RWPE2 (cell line): ENCODE measurements around the gene RPS6KC1.

Experiments
- ATAC-seq: fragments of 200-7000 bp; cut with Tn5 transposase; 3 replicates; pipeline ENCODE4 v1.9.1; 2021; ENCODE audit warnings: low read depth
- DNase-seq: peaks from one replicate; pipeline ENCODE4 v3.0.0-alpha.2; 2020; ENCODE audit warnings: low spot score
- H3K27ac ChIP-seq: fragments of 450-650 bp; 2 replicates; pipeline ENCODE4 v1.5.1; 2017; ENCODE audit warnings: mild to moderate bottlenecking; ENCODE audit not compliant: poor library complexity, severe bottlenecking
- H3K27me3 ChIP-seq: fragments of 250-450 bp; sonication (Bioruptor Pico); 2 replicates; pipeline ENCODE4 v1.5.1; 2021; ENCODE audit warnings: mild to moderate bottlenecking, moderate library complexity; ENCODE audit not compliant: insufficient read depth, poor library complexity, severe bottlenecking
- H3K36me3 ChIP-seq: fragments of 250-450 bp; sonication (Bioruptor Pico); 2 replicates; pipeline ENCODE4 v1.5.1; 2020; ENCODE audit warnings: low read depth, mild to moderate bottlenecking, moderate library complexity
- H3K4me1 ChIP-seq: fragments of 250-450 bp; sonication (Bioruptor Pico); 2 replicates; pipeline ENCODE4 v1.5.1; 2021; ENCODE audit warnings: mild to moderate bottlenecking, moderate library complexity; ENCODE audit not compliant: insufficient read depth, poor library complexity, severe bottlenecking
- H3K4me3 ChIP-seq: fragments of 250-450 bp; sonication (Bioruptor Pico); 2 replicates; pipeline ENCODE4 v1.5.1; 2021; ENCODE audit warnings: mild to moderate bottlenecking, moderate library complexity; ENCODE audit not compliant: severe bottlenecking
- H3K9me3 ChIP-seq: fragments of 250-450 bp; sonication (Bioruptor Pico); 2 replicates; pipeline ENCODE4 v1.5.1; 2021; ENCODE audit warnings: mild to moderate bottlenecking, moderate library complexity; ENCODE audit not compliant: severe bottlenecking
- CTCF ChIP-seq: fragments of 450-650 bp; IDR thresholded peaks from one replicate; pipeline ENCODE4 v1.5.1; 2017; ENCODE audit warnings: mild to moderate bottlenecking, moderate library complexity; ENCODE audit not compliant: poor library complexity, severe bottlenecking

The RPS6KC1 gene

DNA sequence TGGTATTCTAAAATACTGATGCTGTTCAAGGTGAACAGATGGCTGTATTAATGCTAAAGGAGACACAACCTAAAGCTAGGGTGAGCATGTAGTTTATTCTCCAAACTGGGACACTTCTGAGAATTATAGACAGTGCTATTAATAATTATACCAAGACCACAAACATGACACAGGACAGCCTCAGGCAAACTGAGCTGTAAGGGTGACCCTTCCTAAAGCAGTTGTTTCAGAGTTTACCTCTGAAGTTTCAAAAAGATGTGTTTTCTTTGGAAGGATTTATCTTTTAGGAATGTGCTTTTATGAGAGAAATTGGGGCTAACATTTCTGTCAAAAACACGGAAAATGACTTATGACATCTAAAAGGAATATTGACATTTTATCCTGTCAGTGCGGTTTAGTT is 68.8 kb downstream of the RPS6KC1 start:
- no peak overlapping the region for H3K27ac ChIP-seq
- no peak for DNase-seq
- TF ChIP-seq CTCF, result no peak
- ATAC-seq, result peak; percentile 29; the same call in 1 of the 3 replicates
- no peak overlapping the region for H3K4me3 ChIP-seq
- peaks cover 8% of the 10 kb centered on the region for H3K4me1 ChIP-seq
- no peaks in the 10 kb centered on the region for H3K36me3 ChIP-seq
- no peaks in the 10 kb centered on the region for H3K27me3 ChIP-seq
- H3K9me3 ChIP-seq, result no peaks in the 10 kb centered on the region

- Histone ChIP-seq H3K36me3 (no peaks in the 10 kb centered on the region), H3K9me3 (no peaks in the 10 kb centered on the region), H3K4me3 (no peak overlapping the region), H3K4me1 (peaks cover 8% of the 10 kb centered on the region), H3K27ac (no peak overlapping the region), H3K27me3 (no peaks in the 10 kb centered on the region)
- DNase-seq, result no peak
- no peak for TF ChIP-seq CTCF
- no peak for ATAC-seq
Observed at GRCh38 chr1:213120386-213120785, 69.3 kb downstream of the RPS6KC1 start.

DNA sequence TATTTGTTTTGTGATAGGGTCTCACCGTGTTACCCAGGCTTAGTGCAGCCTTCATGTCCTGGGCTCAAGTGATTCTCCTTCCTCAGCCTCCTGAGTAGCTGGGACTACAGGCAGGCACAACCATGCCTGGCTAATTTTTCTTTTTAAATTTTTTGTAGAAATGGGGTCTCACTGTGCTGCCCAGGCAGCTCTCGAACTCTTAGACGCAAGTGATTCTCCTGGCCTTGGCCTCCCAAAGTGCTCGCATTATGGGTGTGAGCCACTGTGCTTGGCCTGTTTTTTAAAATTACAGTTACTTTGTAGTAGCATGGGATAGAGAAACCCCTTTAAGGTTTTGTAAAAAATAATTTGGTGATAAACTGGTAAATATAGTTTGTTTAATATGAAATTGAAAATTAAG is 69.9 kb downstream of the RPS6KC1 start:
- no peaks in the 10 kb centered on the region for H3K27me3 ChIP-seq
- H3K27ac ChIP-seq, result no peak overlapping the region
- H3K36me3 ChIP-seq, result no peaks in the 10 kb centered on the region
- H3K9me3 ChIP-seq, result no peaks in the 10 kb centered on the region
- ATAC-seq (no peak), DNase-seq (no peak)
- TF ChIP-seq CTCF, result no peak
- peaks cover 8% of the 10 kb centered on the region for H3K4me1 ChIP-seq
- no peak overlapping the region for H3K4me3 ChIP-seq

GRCh38 chr1:213122514-213122929 is 71.5 kb downstream of the RPS6KC1 start:
- Histone ChIP-seq H3K27me3 (no peaks in the 10 kb centered on the region), H3K27ac (no peak overlapping the region), H3K4me1 (peaks cover 8% of the 10 kb centered on the region), H3K36me3 (no peaks in the 10 kb centered on the region), H3K9me3 (no peaks in the 10 kb centered on the region), H3K4me3 (no peak overlapping the region)
- ATAC-seq, result no peak
- no peak for DNase-seq
- peak; percentile 51 for TF ChIP-seq CTCF

GRCh38 chr1:213123087-213123486 is 72.0 kb downstream of the RPS6KC1 start:
- no peaks in the 10 kb centered on the region for H3K27me3 ChIP-seq
- no peak overlapping the region for H3K4me3 ChIP-seq
- ATAC-seq (no peak), DNase-seq (no peak)
- H3K36me3 ChIP-seq, result no peaks in the 10 kb centered on the region
- no peak for TF ChIP-seq CTCF
- H3K27ac ChIP-seq, result no peak overlapping the region
- H3K4me1 ChIP-seq, result peaks cover 8% of the 10 kb centered on the region
- H3K9me3 ChIP-seq, result no peaks in the 10 kb centered on the region
